Mononuclear cell (primary cell): ENCODE data around the gene ZMYND10. TPM values are rescaled to one million over a fixed set of nuclear protein-coding genes. Genes with fewer than 3 reads are reported as not detected.

ENCODE experiments used
- H3K27me3 ChIP-seq: 2 replicates; pipeline ENCODE4 v1.6.0; 2011; ENCODE audit warnings: low read length, control low read depth; ENCODE audit not compliant: insufficient read depth
- H3K4me1 ChIP-seq: 2 replicates; pipeline ENCODE4 v1.5.1; 2011; ENCODE audit warnings: mild to moderate bottlenecking, low read length, control low read depth; ENCODE audit not compliant: insufficient read depth
- H3K4me3 ChIP-seq: 2 replicates; pipeline ENCODE4 v1.5.1; 2011; ENCODE audit warnings: mild to moderate bottlenecking, low read length, moderate library complexity
- H3K9me3 ChIP-seq: 2 replicates; pipeline ENCODE4 v1.5.1; 2011; ENCODE audit warnings: low read depth, mild to moderate bottlenecking, control low read depth, low read length
- total RNA-seq: library from RNA; depleted of rRNA; stranded (reverse); fragments of >200 nt; gene quantifications from one replicate; pipeline ENCODE4 v1.2.3, GENCODE V29; 2012

ZMYND10 gene
- total RNA-seq, result 0.10 TPM

DNA sequence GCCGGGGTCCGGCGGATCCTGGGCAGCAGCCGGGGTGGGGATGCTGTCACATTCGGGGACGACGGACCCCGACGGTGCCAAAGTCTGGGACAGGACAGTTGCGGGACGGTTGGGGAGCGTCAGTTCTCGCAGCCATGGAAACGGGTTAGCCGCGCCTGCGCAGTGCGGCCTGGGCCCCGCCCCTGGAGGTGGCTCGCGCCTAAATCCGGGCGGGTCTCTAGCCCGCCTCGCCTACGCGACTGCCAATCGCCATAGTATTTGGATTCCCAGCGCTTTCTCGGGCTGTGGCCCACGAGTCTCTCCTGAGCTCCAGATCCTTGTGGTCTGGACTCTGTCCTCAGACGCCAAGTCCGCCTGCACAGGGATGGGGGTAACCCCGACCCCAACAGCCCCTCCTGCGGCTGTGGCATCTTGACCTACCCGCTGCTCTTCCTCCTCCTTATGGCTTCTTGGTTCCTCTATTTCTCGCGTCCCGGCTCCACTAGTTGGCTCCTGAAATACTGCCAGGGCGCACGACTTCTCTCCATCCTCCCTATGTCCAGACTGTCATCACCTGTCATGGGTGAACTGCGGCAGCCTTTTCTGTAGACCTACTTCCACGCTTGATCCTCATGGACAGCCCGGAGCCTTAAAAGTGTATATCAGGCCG is at the start of gene ZMYND10:
Gene ZMYND10 (minus strand): TSS at position 147 of the 649 bp plus-strand sequence. CDS start 153 bp downstream, outside the sequence.
- Histone ChIP-seq H3K27me3 (no peaks in the 10 kb centered on the region), H3K4me1 (peaks cover 86% of the 10 kb centered on the region), H3K9me3 (no peaks in the 10 kb centered on the region), H3K4me3 (peak within 1 kb of the TSS; percentile 10)

DNA sequence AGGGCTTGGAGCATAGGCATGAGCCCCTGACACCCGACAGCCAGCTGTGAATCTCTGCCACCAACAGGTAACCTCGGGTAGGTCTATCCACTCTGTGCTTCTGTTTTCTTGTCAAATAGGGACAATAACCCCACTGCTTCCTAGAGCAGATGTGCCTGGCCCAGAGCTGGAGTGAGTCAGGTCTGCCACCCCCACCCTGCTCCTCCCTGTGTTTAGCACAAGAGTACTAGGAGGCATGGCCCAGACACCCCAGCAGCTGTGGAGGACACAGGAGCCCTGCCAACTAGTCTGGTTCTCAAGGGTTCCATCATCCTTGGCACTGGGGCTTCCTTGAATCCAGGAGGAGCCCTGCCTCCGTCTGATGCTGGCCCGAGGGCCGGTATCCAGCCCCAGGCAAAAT is 47.5 kb upstream of the ZMYND10 start:
- Histone ChIP-seq H3K27me3 (no peaks in the 10 kb centered on the region), H3K4me3 (no peak overlapping the region), H3K4me1 (peaks cover 8% of the 10 kb centered on the region), H3K9me3 (no peaks in the 10 kb centered on the region)

- Histone ChIP-seq H3K9me3 (no peaks in the 10 kb centered on the region), H3K4me1 (peaks cover 8% of the 10 kb centered on the region), H3K27me3 (no peaks in the 10 kb centered on the region), H3K4me3 (no peak overlapping the region)
These were observed 46.7 kb upstream of the ZMYND10 start for GRCh38 chr3:50392101-50392715.

DNA sequence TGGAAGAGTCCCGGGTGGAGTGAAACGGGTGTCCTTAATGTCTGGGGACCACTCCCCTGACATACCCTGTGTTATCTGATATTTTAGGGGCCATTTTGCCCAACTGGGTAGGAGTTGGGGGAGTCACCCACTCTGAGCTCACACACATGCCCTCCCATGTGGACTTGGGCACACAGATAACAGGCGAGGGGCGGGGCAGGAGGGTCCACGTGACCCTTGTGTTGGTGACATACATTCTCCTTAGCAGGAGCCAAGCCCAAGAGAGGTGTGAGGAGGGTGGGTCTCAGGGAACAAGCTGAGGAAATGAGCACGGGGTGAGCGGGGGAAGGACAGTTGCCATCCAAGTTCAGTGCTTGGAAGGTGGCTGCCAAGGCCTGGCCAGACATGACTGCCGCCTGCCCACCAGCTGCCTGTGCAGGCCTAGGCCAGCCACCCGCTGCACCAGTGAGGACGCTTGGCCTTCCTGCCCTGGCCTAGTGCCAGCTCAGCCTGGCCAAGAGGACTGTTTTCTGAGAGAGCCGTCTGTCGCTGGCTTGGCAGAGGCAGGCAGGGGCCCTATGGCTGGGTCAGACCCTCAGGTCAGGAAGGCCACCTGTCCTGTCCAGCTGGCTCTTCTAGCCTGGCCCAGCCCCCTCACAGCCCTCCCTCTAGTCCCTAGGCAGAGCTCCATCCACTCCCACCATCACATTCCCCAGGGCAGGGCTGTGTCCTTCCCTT is 45.1 kb upstream of the ZMYND10 start:
- Histone ChIP-seq H3K9me3 (no peaks in the 10 kb centered on the region), H3K4me1 (peaks cover 6% of the 10 kb centered on the region), H3K4me3 (no peak overlapping the region), H3K27me3 (no peaks in the 10 kb centered on the region)

DNA sequence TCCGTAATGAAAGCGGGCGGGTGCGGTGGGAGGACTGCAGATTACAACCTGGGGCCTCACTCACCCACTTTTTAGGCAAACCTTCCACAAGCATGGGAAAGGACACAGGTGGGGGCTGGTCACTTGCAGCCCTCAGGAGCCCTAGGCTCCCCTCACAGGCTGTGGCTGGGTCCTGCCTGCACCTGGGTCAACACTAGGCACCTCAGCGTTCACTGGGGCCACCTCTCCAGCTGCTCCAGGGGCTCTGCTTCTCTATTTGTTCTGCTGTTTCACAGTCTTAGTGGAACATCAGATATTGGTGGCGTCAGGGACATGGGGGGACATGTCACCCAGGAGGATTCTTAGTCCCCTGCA is 43.9 kb upstream of the ZMYND10 start:
- Histone ChIP-seq H3K4me3 (no peak overlapping the region), H3K4me1 (no peaks in the 10 kb centered on the region), H3K9me3 (no peaks in the 10 kb centered on the region), H3K27me3 (no peaks in the 10 kb centered on the region)

- no peak overlapping the region for H3K4me3 ChIP-seq
- no peaks in the 10 kb centered on the region for H3K27me3 ChIP-seq
- no peaks in the 10 kb centered on the region for H3K4me1 ChIP-seq
- no peaks in the 10 kb centered on the region for H3K9me3 ChIP-seq
These were observed 43.3 kb upstream of the ZMYND10 start for GRCh38 chr3:50388720-50389413.

GRCh38 chr3:50388016-50388719 is 42.6 kb upstream of the ZMYND10 start:
- Histone ChIP-seq H3K27me3 (no peaks in the 10 kb centered on the region), H3K4me1 (no peaks in the 10 kb centered on the region), H3K9me3 (no peaks in the 10 kb centered on the region), H3K4me3 (no peak overlapping the region)

- no peaks in the 10 kb centered on the region for H3K9me3 ChIP-seq
- no peaks in the 10 kb centered on the region for H3K4me1 ChIP-seq
- no peak overlapping the region for H3K4me3 ChIP-seq
- H3K27me3 ChIP-seq, result no peaks in the 10 kb centered on the region
These were observed 40.2 kb upstream of the ZMYND10 start for GRCh38 chr3:50385754-50386153.

DNA sequence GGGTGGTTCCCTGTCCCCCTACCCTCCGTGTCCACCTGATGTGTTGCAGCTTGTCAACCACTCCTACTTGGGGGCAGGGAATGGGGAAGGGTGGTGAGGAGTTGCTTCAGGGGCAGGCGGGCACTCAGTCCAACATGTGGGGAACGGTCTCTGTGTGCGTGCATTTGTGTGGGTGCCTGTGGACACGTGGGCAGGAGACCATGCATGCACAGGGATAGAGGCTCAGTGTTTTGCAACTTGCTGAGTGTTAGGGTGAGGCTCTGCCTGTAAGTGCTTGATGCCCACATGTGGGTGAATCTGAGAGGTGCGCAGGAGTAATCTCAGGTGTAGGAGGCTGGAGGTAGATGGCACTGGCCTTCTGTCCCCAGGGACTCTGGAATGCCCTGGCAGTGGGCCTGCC is 38.2 kb upstream of the ZMYND10 start:
- Histone ChIP-seq H3K4me1 (no peaks in the 10 kb centered on the region), H3K9me3 (no peaks in the 10 kb centered on the region), H3K4me3 (no peak overlapping the region), H3K27me3 (no peaks in the 10 kb centered on the region)

DNA sequence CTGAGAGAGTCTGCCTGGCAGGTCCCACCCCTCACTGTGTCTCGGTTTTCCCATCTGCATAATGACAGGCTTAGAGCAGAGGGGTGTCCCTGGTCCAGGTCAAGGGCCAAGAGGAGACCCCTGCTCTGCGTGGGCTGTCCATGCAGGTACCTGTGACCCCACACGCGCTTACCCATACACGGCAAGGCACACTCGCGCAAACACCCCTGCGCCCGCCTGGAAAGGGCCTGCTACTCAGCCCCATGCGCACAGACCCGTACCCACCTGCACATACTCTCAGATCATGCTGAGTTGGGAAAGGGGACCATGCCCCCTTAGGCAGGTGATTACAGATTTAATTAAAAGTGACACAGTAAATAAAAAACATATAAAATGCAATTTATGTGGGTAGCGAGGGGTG is 37.2 kb upstream of the ZMYND10 start:
- Histone ChIP-seq H3K27me3 (no peaks in the 10 kb centered on the region), H3K4me3 (no peak overlapping the region)

GRCh38 chr3:50381383-50381782 is 35.9 kb upstream of the ZMYND10 start:
- no peaks in the 10 kb centered on the region for H3K4me1 ChIP-seq
- no peak overlapping the region for H3K4me3 ChIP-seq
- no peaks in the 10 kb centered on the region for H3K9me3 ChIP-seq
- H3K27me3 ChIP-seq, result no peaks in the 10 kb centered on the region

More for the DNA sequence above, 37.2 kb upstream of the ZMYND10 start:
- H3K9me3 ChIP-seq, result no peaks in the 10 kb centered on the region
- no peaks in the 10 kb centered on the region for H3K4me1 ChIP-seq

DNA sequence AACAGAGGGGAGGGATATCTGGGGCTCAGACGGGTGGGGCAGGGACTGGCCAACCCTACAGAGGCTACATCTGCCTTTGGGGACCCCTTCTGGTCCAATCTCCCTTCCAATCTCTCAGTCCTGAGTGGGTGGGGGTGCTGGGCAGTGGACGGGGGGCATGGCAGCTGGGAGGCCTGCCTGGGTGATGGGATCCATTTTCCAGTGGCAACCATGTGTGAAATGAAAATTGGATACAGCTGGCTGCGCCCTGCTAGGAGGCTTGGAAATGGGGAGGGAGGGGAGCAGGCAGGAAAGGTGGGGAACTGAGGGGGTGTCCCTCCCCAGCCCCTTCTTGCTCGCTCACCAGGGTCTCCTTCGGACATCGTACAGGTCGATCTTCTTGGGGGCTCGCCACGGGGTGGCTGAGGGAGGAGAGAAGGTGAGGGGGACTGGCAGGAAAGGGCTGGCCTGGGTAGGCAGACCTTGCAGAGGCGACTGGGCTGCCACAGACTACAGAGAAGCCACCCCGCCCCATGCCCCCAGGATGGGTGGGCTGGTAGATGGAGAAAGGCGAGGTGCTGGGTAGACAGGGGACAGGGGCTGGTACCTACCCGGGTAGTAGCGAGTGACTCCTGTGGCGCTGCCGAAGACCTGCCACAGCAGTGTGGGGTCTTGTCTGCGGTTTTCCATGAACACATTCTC is 35.0 kb upstream of the ZMYND10 start:
- no peaks in the 10 kb centered on the region for H3K27me3 ChIP-seq
- no peak overlapping the region for H3K4me3 ChIP-seq
- H3K4me1 ChIP-seq, result no peaks in the 10 kb centered on the region
- H3K9me3 ChIP-seq, result no peaks in the 10 kb centered on the region

GRCh38 chr3:50378757-50379156 is 33.2 kb upstream of the ZMYND10 start:
- Histone ChIP-seq H3K9me3 (no peaks in the 10 kb centered on the region), H3K4me3 (no peak overlapping the region), H3K27me3 (no peaks in the 10 kb centered on the region), H3K4me1 (no peaks in the 10 kb centered on the region)

DNA sequence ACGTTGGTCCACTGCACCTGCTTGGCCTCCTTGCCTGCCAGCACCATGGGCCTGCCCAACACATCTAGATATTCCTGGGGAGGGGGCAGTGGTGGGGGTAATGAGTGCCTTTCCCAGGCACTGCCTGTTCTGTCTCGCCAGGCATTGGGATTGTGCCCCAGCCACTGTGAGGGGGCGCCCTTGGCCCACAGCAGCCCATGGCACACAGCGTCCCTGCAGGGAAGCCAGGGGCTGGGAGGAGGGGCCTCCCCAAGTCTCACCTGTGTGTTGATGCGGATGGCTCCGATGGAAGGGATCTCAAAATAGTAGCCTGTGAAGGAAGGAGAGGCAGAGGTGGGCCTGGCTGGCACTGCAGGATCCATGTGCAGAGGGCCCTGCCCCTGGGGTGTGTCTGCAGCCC is 32.5 kb upstream of the ZMYND10 start:
- Histone ChIP-seq H3K27me3 (no peaks in the 10 kb centered on the region), H3K4me3 (no peak overlapping the region), H3K9me3 (no peaks in the 10 kb centered on the region), H3K4me1 (no peaks in the 10 kb centered on the region)
